CD4-positive, alpha-beta T cell treated with Interleukin-6 for 4 hours (primary cell): ENCODE measurements around the gene ARMH4.

Experiments
- DNase-seq: peaks from one replicate; pipeline ENCODE4 v3.0.0-alpha.2; 2020; ENCODE audit warnings: mixed read lengths

ARMH4 gene

DNA sequence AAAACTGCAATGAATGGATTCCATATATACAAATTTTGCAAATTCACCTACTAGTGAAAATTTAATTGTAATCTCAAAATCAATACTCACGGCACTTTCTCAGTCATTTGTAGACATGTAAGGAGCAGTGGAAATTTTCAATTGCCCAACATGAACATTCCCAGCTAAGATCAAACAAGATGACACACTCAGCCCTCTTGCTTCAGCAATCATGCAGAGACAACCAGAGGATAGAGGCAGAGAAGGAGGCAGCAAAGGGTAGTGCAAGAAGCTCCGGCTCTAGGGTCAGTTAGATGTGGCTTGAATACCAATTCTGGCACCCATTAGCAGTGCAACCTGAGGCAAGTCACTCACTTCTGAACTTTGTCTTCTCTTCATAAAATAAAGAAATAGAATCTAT, 194.6 kb downstream of the ARMH4 start:
- DNase-seq: no peak
